UCSD-AML1 (cell line): ENCODE data around the gene BSND.
"Not testable (repeated sequence)": the region's sequence is repeated elsewhere in the genome, so short reads cannot be mapped to it uniquely, and the experiment has no call there.

Experiments
- DNase-seq: peaks from one replicate; lab custom pipeline; 2025; ENCODE audit not compliant: unreplicated experiment; lab: John Stamatoyannopoulos, UW

Gene BSND

GRCh38 chr1:55015731-55016620, 17.2 kb downstream of the BSND start:
- no peak for DNase-seq

- DNase-seq: no peak
Measured at GRCh38 chr1:55018395-55018794, 19.7 kb downstream of the BSND start.

- peak; percentile 76 for DNase-seq
Measured at GRCh38 chr1:55021942-55022546, 23.3 kb downstream of the BSND start.

- not testable (repeated sequence) for DNase-seq
Measured at GRCh38 chr1:55024163-55024562, 25.4 kb downstream of the BSND start.

GRCh38 chr1:55026682-55027081, 27.9 kb downstream of the BSND start:
- DNase-seq: not testable (repeated sequence)

- not testable (repeated sequence) for DNase-seq
Measured at GRCh38 chr1:55031098-55031497, 32.4 kb downstream of the BSND start.

GRCh38 chr1:55033265-55033614, 34.5 kb downstream of the BSND start:
- DNase-seq: no peak

- DNase-seq: no peak
Measured at GRCh38 chr1:55034476-55035133, 35.9 kb downstream of the BSND start.

- DNase-seq: no peak
Measured at GRCh38 chr1:55035904-55036303, 37.2 kb downstream of the BSND start.

- no peak for DNase-seq
Measured at GRCh38 chr1:55037733-55038551, 39.2 kb downstream of the BSND start.

GRCh38 chr1:55038552-55038838, 39.8 kb downstream of the BSND start:
- DNase-seq: no peak

GRCh38 chr1:55038974-55039341, 40.2 kb downstream of the BSND start:
- DNase-seq: no peak

- DNase-seq: no peak
Measured at GRCh38 chr1:55039342-55040082, 40.8 kb downstream of the BSND start, which contains the start of gene PCSK9. PCSK9 (plus strand) TSS chr1:55039548; CDS start chr1:55039838, 290 bp downstream.

GRCh38 chr1:55040083-55040932, 41.6 kb downstream of the BSND start:
- DNase-seq: no peak

- DNase-seq: no peak
Measured at GRCh38 chr1:55040933-55041494, 42.3 kb downstream of the BSND start.

GRCh38 chr1:55041613-55042012, 42.9 kb downstream of the BSND start:
- no peak for DNase-seq

- no peak for DNase-seq
Measured at GRCh38 chr1:55043011-55043410, 44.3 kb downstream of the BSND start.

- no peak for DNase-seq
Measured at GRCh38 chr1:55043726-55044125, 45.0 kb downstream of the BSND start.

- DNase-seq: no peak
Measured at GRCh38 chr1:55044617-55045397, 46.1 kb downstream of the BSND start.
